Activated naive CD8-positive, alpha-beta T cell treated with anti-CD3 and anti-CD28 coated beads, Interleukin-2, amount 10 ng/mL, durations not matched to agents 7 days and 5 days (primary cell): ENCODE data around the gene MAST4. TPM values are rescaled to one million over a fixed set of nuclear protein-coding genes. Genes with fewer than 3 reads are reported as not detected.

Experiments
- ATAC-seq: fragments of 150-1000 bp; cut with Tn5 transposase; one replicate; pipeline ENCODE4 v1.10.0; 2021; ENCODE audit warnings: low read depth, moderate library complexity
- POLR2A ChIA-PET: fragments of 350-600 bp; sonication (Branson Sonifier 250); formaldehyde crosslinking; loops from one replicate; lab custom pipeline; 2021; ENCODE audit warnings: antibody characterized with exemption; lab: Charles Lee
- DNase-seq: peaks from one replicate; pipeline ENCODE4 v3.0.0; 2021
- H3K27ac Mint-ChIP-seq: one replicate; pipeline ENCODE4 v1.8.0; 2022; ENCODE audit warnings: mild to moderate bottlenecking, mixed read lengths
- H3K27me3 Mint-ChIP-seq: one replicate; pipeline ENCODE4 v1.8.0; 2022; ENCODE audit warnings: mild to moderate bottlenecking, moderate library complexity, mixed read lengths
- H3K36me3 Mint-ChIP-seq: one replicate; pipeline ENCODE4 v1.8.0; 2021; ENCODE audit warnings: mild to moderate bottlenecking, mixed read lengths
- H3K4me1 Mint-ChIP-seq: one replicate; pipeline ENCODE4 v1.8.0; 2021; ENCODE audit warnings: mixed read lengths
- H3K4me3 Mint-ChIP-seq: one replicate; pipeline ENCODE4 v1.8.0; 2022; ENCODE audit warnings: mild to moderate bottlenecking, moderate library complexity, mixed read lengths
- H3K9me3 Mint-ChIP-seq: one replicate; pipeline ENCODE4 v1.8.0; 2021; ENCODE audit warnings: mixed read lengths
- total RNA-seq, 2 experiments: library from RNA; stranded (reverse); gene quantifications; one replicate each; pipeline ENCODE4 v1.2.3, GENCODE V29; 2021

The MAST4 gene
- total RNA-seq, 2 experiments from 2014 or later = 13.4 to 14.3 TPM

DNA sequence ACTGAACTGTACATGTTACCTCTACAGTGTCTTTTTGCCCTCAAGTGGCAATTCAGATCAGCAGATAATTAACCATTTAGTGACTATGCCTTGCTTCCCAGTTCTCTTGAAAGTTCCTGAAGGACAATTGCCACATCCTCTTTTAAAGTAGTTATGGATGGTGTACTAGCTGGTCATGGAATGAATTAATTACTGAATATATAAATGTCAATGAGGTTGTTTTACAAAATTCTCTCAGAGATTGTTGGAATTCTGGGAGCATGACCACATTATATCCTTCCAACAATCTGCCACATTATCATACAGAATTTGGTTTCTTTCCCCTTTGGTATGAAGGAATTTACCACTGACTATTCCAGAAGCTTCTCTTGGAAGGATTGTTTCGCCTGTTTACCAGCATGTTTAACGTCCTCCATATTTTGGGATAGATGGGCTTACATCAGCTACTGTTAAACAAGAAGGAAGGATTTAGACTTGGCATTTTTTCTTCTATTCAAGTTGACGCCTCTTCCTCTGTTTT, 424.0 kb downstream of the MAST4 start:
- POLR2A ChIA-PET = no interaction called here

DNA sequence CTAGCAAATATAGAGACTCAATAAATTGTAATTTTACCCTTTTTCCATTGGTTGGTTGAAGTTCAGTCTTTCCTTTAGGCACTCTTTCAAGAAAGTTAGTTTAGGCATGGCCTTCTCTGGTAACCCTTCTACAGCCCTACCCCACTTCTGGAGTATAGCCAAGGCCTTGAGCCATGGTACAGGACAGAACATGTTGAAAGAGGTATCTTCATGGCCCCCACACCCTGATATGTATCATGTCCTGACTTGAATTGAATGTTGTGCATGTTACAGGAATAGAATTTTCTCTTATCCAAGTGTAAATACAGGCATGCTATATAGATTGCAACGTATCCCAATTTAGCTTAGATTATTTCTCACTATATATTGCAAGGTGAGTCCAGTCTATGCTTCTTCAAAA, 424.8 kb downstream of the MAST4 start:
- peaks cover 4% of the 10 kb centered on the region for H3K36me3 Mint-ChIP-seq
- no peaks in the 10 kb centered on the region for H3K27me3 Mint-ChIP-seq
- H3K4me3 Mint-ChIP-seq = no peak overlapping the region
- POLR2A ChIA-PET = no interaction called here
- no peaks in the 10 kb centered on the region for H3K4me1 Mint-ChIP-seq
- H3K9me3 Mint-ChIP-seq = no peaks in the 10 kb centered on the region
- no peak overlapping the region for H3K27ac Mint-ChIP-seq
- ATAC-seq (no peak), DNase-seq (no peak)

More for the DNA sequence above, 424.0 kb downstream of the MAST4 start:
- no peak for ATAC-seq
- Mint-ChIP-seq H3K9me3 (no peaks in the 10 kb centered on the region), H3K4me1 (no peaks in the 10 kb centered on the region), H3K36me3 (peaks cover 4% of the 10 kb centered on the region), H3K27me3 (no peaks in the 10 kb centered on the region), H3K4me3 (no peak overlapping the region), H3K27ac (no peak overlapping the region)
- no peak for DNase-seq

DNA sequence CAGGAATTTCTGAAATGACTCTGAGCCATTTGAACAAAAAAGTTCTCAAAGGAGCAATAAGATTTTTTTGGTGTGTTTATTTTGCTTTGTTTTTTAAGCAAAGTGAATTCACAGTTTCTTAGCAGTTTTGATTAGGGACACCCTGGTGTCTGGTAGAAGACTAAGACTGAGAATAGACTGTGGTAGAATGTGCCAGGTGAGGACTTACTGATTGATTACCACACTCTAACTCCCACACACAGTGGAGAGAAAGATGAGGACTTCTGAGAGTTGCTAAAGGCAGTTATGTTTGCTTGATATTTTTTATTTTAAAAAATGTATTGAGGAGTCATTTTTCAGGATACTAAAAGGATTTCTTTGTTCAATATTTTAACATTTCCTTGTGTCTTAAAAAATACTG, 425.3 kb downstream of the MAST4 start:
- H3K9me3 Mint-ChIP-seq = no peaks in the 10 kb centered on the region
- no peaks in the 10 kb centered on the region for H3K4me1 Mint-ChIP-seq
- H3K27ac Mint-ChIP-seq = no peak overlapping the region
- H3K27me3 Mint-ChIP-seq = no peaks in the 10 kb centered on the region
- peaks cover 4% of the 10 kb centered on the region for H3K36me3 Mint-ChIP-seq
- H3K4me3 Mint-ChIP-seq = no peak overlapping the region
- ATAC-seq (no peak), DNase-seq (no peak)
- POLR2A ChIA-PET = no interaction called here

DNA sequence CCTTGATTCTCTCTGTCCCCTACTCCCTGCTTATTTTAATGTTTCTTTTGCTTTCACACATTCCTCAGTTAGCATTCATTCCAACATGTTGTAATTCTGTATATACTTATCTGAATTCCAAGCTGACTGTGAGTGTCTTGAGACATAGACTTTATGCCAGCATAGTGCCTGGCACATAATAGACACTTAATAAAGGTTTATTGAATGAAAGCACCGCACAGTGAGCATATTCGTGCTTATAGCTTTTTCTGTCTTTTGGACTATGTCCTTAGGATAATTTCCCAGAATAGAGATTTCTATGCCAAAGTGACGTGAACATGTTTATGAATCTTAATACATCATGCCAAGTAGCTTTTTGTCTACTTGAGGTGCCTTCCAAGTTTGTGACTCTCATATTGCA, 425.8 kb downstream of the MAST4 start:
- ATAC-seq = no peak
- Mint-ChIP-seq H3K36me3 (peaks cover 4% of the 10 kb centered on the region), H3K4me3 (no peak overlapping the region), H3K4me1 (no peaks in the 10 kb centered on the region), H3K27ac (no peak overlapping the region), H3K27me3 (no peaks in the 10 kb centered on the region), H3K9me3 (no peaks in the 10 kb centered on the region)
- POLR2A ChIA-PET = no interaction called here
- DNase-seq = no peak

DNA sequence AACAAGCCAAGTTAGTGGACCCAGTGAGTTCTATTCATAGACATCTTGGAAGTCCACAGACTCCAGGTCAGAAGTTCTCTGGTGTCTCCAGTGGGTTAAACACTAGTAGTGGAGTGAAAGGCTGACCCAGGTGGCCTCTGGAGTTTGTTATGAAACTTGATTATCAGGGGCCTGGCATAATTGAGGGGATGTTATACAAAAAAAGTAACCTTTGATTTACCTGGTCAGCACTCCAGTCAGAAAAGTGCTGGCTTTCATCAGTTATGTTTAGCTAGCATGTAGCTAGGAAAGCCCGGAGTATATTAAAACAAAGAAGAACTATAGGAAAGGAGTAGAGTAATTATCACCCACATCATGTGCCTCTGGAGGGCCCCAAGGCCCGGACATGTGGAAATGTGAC, 429.3 kb downstream of the MAST4 start:
- no peak for ATAC-seq
- H3K27ac Mint-ChIP-seq = no peak overlapping the region
- no peak overlapping the region for H3K4me3 Mint-ChIP-seq
- no peaks in the 10 kb centered on the region for H3K27me3 Mint-ChIP-seq
- POLR2A ChIA-PET = no interaction called here
- peaks cover 11% of the 10 kb centered on the region for H3K4me1 Mint-ChIP-seq
- peaks cover 12% of the 10 kb centered on the region for H3K36me3 Mint-ChIP-seq
- H3K9me3 Mint-ChIP-seq = no peaks in the 10 kb centered on the region
- no peak for DNase-seq

DNA sequence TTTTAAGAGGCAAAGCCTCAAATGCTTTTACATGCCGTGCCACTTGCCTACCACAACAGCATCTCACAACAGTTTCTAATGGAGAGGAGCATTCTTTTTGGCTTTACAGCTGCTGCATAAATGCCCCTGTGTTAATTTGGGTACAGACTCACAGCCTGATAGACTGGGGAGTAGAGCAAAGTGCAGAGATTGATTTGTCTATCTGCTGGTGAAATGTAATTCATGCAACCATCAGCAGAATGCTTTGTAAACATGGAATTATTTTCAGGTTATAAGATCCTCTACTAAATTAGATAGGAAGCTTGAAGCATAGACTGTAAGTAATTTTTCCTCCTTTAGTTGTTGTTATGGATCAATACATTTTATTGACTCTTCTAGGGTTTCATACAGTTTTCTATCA, 430.1 kb downstream of the MAST4 start:
- Mint-ChIP-seq H3K27me3 (no peaks in the 10 kb centered on the region), H3K27ac (no peak overlapping the region), H3K4me1 (peaks cover 11% of the 10 kb centered on the region), H3K4me3 (no peak overlapping the region), H3K9me3 (no peaks in the 10 kb centered on the region), H3K36me3 (peaks cover 12% of the 10 kb centered on the region)
- POLR2A ChIA-PET = no interaction called here
- ATAC-seq (no peak), DNase-seq (no peak)

DNA sequence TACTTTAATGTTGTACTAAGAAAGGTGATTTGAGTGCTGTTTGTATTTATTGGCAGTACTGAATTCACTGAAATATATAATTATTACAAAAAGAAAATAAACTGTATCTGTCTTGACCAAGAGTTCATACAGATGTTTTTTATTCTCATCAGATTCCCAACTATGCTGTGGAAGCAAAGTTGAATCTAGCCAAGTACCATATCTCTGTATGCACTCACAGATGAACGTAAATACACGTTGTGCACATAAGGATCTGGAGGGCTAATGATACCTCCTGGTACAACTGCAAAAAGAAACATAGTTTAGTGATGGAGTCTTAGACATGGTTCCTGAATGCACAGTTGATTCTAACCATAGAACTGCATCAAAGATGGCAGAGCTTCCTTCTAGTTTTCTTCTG, 431.0 kb downstream of the MAST4 start:
- peaks cover 11% of the 10 kb centered on the region for H3K4me1 Mint-ChIP-seq

DNA sequence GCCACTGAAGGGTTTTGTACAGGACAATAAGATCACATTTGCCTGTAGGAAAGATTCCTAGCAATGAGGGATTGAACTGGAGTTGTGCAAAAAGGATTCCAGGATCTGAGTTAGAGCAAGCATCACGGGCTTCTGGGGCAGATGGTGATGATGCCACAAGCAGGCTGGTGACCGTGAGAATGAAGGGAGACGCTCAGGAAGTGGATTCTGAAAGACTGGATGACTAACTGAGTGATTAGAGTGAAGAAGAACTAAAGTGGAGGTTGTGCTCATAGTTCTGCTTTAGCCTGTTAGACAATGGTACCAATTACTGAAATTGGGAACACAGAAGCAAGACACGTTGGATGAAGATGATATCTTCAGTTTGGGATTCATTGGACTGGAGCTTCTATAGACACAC, 432.2 kb downstream of the MAST4 start:
- Mint-ChIP-seq H3K27me3 (no peaks in the 10 kb centered on the region), H3K36me3 (peaks cover 8% of the 10 kb centered on the region), H3K4me3 (no peak overlapping the region), H3K27ac (peak overlapping the region; percentile 4), H3K4me1 (peaks cover 12% of the 10 kb centered on the region), H3K9me3 (no peaks in the 10 kb centered on the region)
- DNase-seq = no peak
- ATAC-seq = no peak
- POLR2A ChIA-PET = no interaction called here

More for the DNA sequence above, 431.0 kb downstream of the MAST4 start:
- POLR2A ChIA-PET = no interaction called here
- no peaks in the 10 kb centered on the region for H3K27me3 Mint-ChIP-seq
- H3K27ac Mint-ChIP-seq = no peak overlapping the region
- no peaks in the 10 kb centered on the region for H3K9me3 Mint-ChIP-seq
- H3K4me3 Mint-ChIP-seq = no peak overlapping the region
- H3K36me3 Mint-ChIP-seq = peaks cover 11% of the 10 kb centered on the region
- ATAC-seq (no peak), DNase-seq (no peak)

DNA sequence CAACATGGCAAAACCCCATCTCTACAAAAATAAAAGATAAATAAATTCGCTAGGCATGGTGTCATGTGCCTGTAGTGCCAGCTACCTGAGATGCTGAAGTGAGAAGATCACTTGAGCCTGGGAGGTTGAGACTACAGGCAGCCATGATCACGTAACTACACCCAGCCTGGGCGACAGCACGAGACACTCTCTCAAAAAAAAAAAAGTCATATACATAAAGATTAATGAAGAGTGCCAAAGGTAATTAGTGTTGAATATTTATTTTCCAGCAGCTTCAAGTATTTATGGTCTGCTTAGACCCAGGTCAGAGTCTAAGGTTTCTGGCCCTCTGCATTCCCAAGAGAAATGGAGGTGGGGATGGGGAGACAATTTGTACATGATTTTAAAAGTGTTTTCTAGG, 432.7 kb downstream of the MAST4 start:
- H3K27me3 Mint-ChIP-seq = no peaks in the 10 kb centered on the region
- H3K4me3 Mint-ChIP-seq = no peak overlapping the region
- peaks cover 12% of the 10 kb centered on the region for H3K4me1 Mint-ChIP-seq
- POLR2A ChIA-PET = no interaction called here
- no peak for DNase-seq
- peaks cover 8% of the 10 kb centered on the region for H3K36me3 Mint-ChIP-seq
- H3K9me3 Mint-ChIP-seq = no peaks in the 10 kb centered on the region
- no peak for ATAC-seq
- H3K27ac Mint-ChIP-seq = no peak overlapping the region

DNA sequence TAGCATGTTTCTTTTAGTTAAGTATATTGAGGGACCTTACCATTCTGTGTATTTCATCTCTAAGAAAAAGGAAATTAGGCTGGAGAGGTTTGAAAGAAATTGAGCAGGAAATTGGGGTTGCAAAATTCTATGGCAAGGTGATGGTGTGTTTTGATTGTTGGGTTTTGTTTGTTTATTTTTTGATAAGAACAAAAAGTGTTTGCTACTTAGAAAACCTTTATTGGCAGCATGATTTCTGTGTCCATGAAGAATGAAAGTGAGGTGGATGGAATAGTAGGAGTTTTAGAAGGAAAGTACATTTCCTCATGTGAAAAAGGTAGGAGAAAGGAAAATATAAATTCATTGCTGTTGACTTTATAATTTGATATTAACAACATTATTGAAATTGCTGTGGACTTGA, 433.3 kb downstream of the MAST4 start:
- POLR2A ChIA-PET = no interaction called here
- Mint-ChIP-seq H3K36me3 (peaks cover 8% of the 10 kb centered on the region), H3K9me3 (no peaks in the 10 kb centered on the region), H3K4me3 (no peak overlapping the region), H3K27ac (no peak overlapping the region), H3K4me1 (peaks cover 12% of the 10 kb centered on the region), H3K27me3 (no peaks in the 10 kb centered on the region)
- no peak for ATAC-seq
- DNase-seq = no peak

DNA sequence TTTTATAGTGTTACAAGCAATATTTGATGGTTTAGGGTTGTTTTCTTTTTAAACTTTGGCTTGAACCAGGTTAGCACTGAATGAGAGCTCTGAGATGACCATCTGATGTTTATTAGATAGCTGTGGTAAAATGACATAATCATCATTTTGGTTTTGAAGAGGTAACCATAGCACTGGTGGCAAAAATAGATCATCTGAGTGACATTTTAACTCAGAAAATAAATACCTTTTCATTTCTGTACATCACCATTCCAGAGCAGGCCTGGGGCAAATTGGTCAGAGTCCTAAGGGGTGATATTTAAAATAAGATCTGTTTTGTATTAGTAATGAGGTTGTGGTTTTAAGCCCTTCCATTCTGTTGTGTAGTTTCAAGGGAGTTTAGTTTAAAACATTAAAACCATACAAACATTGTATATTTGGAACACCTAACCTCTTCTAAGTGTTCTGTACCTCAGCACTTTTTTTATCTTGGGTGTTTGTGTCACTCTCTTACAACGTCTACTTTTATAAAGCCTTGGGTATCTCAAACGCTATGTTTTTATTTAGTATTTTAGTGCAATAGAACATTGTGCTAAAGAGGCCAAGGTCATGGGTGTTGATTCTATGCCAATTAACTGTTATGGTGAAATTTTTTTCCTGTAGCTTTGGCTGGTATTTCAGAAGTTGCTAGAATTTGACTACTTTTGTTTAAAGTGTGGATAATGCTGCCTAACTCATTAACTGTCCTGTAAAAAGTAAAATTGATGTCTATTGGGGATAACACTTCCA, 434.3 kb downstream of the MAST4 start:
- ATAC-seq (no peak), DNase-seq (no peak)
- no peaks in the 10 kb centered on the region for H3K27me3 Mint-ChIP-seq
- no peaks in the 10 kb centered on the region for H3K9me3 Mint-ChIP-seq
- no peak overlapping the region for H3K27ac Mint-ChIP-seq
- peaks cover 8% of the 10 kb centered on the region for H3K36me3 Mint-ChIP-seq
- H3K4me3 Mint-ChIP-seq = no peak overlapping the region
- peaks cover 12% of the 10 kb centered on the region for H3K4me1 Mint-ChIP-seq
- POLR2A ChIA-PET = no interaction called here

DNA sequence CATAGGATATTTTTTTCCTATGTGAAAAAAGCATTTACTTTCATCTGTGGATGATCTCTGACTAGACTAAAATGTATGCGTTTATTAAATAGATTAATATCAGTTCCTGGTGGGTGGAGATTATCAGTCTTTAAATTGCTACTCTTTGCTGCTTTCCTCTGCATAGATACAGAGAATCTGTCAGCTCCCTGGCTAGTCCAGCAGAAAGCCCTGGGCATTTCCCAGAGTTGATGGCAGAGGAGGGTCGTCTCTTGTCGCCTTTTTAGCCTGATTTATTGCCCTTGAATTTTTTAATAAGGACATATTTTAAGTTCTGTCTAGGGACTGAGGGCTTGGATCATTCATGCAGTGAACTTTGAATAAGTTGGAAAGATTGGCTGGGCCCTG, 434.9 kb downstream of the MAST4 start:
- peaks cover 12% of the 10 kb centered on the region for H3K4me1 Mint-ChIP-seq
- H3K9me3 Mint-ChIP-seq = no peaks in the 10 kb centered on the region
- no peak for ATAC-seq
- no peak overlapping the region for H3K4me3 Mint-ChIP-seq
- DNase-seq = no peak
- H3K27me3 Mint-ChIP-seq = no peaks in the 10 kb centered on the region
- H3K36me3 Mint-ChIP-seq = peaks cover 8% of the 10 kb centered on the region
- no peak overlapping the region for H3K27ac Mint-ChIP-seq
- POLR2A ChIA-PET = no interaction called here

DNA sequence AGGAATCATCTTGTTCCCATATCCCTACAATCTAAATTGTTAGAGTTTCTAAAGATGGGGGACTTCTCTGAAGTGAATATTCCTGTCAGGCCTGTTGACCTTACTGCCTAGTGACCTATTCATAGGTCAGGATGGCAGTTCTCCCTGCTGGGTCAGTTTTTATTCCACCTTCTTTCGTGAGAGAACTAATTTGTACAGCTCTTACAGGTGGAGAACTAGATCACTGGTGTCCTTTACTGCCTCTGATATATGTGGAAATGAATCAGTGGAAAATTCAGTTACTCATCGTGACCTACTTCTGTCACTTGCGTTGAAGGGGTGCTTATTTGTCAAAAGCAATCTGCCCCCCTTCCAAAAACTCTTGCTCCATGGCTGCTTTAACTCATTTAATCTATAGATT, 435.5 kb downstream of the MAST4 start:
- no peak overlapping the region for H3K4me3 Mint-ChIP-seq
- H3K27me3 Mint-ChIP-seq = no peaks in the 10 kb centered on the region
- peaks cover 8% of the 10 kb centered on the region for H3K36me3 Mint-ChIP-seq
- peaks cover 12% of the 10 kb centered on the region for H3K4me1 Mint-ChIP-seq
- DNase-seq = no peak
- no peak overlapping the region for H3K27ac Mint-ChIP-seq
- ATAC-seq = no peak
- H3K9me3 Mint-ChIP-seq = no peaks in the 10 kb centered on the region
- POLR2A ChIA-PET = no interaction called here

DNA sequence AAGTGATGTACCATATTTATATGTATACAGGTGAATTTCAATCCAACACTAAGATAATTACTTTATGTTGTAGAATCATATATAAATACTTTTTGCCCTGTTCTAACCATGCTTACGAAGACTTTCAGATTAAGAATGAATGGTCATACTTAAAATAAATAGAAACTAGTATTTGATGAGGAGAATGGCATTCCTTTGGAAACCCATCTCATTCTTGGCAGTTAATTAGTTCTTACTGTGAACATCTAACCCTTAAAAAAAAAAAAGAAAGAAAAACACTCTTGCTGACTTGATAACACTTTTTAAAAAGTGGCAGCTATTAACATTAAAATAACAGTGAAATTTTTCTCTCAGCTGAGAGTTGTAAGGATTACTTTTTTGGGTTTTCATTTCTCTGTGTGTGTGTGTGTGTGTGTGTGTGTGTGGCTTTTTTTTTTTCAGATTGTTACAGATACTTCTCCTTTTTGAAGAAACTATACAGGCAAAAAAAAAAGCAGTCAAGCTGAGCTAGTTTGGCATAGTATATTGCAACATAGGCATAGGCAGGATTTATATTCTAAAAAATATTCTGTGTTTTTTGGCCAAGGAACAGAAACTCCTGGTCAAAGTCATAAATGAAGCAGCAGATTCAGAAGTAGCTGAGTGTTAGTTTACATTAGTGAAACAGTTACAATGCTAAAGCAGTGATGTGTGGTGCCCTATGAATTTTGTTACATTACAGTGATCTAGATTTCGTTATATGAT, 436.9 kb downstream of the MAST4 start:
- H3K27me3 Mint-ChIP-seq = no peaks in the 10 kb centered on the region
- no peak overlapping the region for H3K4me3 Mint-ChIP-seq
- no peak overlapping the region for H3K27ac Mint-ChIP-seq
- peaks cover 6% of the 10 kb centered on the region for H3K36me3 Mint-ChIP-seq
- no peak for DNase-seq
- POLR2A ChIA-PET = no interaction called here
- H3K9me3 Mint-ChIP-seq = no peaks in the 10 kb centered on the region
- H3K4me1 Mint-ChIP-seq = peaks cover 10% of the 10 kb centered on the region
- ATAC-seq = no peak
